IPS-18a (cell line): ENCODE measurements around the gene NRDE2.
A peak's percentile ranks its signal among the peaks of the same experiment; 100 is the strongest.

Source experiments
- H3K27ac ChIP-seq: one replicate; pipeline ENCODE4 v1.5.1; 2013; ENCODE audit warnings: low read length
- H3K27me3 ChIP-seq: one replicate; pipeline ENCODE4 v1.6.1; 2013; ENCODE audit warnings: mild to moderate bottlenecking, low read length; ENCODE audit not compliant: control insufficient read depth, insufficient read depth
- H3K36me3 ChIP-seq: one replicate; pipeline ENCODE4 v1.6.1; 2013; ENCODE audit warnings: low read depth, low read length; ENCODE audit not compliant: control insufficient read depth
- H3K4me1 ChIP-seq: one replicate; pipeline ENCODE4 v1.6.1; 2013; ENCODE audit warnings: low read depth, low read length; ENCODE audit not compliant: control insufficient read depth
- H3K4me3 ChIP-seq: one replicate; pipeline ENCODE4 v1.5.1; 2013; ENCODE audit warnings: low read length
- H3K9ac ChIP-seq: one replicate; pipeline ENCODE4 v1.6.1; 2013; ENCODE audit warnings: mild to moderate bottlenecking, low read length, moderate library complexity
- H3K9me3 ChIP-seq: one replicate; pipeline ENCODE4 v1.6.1; 2013; ENCODE audit warnings: low read depth, low read length; ENCODE audit not compliant: control insufficient read depth

NRDE2 gene, protein sequence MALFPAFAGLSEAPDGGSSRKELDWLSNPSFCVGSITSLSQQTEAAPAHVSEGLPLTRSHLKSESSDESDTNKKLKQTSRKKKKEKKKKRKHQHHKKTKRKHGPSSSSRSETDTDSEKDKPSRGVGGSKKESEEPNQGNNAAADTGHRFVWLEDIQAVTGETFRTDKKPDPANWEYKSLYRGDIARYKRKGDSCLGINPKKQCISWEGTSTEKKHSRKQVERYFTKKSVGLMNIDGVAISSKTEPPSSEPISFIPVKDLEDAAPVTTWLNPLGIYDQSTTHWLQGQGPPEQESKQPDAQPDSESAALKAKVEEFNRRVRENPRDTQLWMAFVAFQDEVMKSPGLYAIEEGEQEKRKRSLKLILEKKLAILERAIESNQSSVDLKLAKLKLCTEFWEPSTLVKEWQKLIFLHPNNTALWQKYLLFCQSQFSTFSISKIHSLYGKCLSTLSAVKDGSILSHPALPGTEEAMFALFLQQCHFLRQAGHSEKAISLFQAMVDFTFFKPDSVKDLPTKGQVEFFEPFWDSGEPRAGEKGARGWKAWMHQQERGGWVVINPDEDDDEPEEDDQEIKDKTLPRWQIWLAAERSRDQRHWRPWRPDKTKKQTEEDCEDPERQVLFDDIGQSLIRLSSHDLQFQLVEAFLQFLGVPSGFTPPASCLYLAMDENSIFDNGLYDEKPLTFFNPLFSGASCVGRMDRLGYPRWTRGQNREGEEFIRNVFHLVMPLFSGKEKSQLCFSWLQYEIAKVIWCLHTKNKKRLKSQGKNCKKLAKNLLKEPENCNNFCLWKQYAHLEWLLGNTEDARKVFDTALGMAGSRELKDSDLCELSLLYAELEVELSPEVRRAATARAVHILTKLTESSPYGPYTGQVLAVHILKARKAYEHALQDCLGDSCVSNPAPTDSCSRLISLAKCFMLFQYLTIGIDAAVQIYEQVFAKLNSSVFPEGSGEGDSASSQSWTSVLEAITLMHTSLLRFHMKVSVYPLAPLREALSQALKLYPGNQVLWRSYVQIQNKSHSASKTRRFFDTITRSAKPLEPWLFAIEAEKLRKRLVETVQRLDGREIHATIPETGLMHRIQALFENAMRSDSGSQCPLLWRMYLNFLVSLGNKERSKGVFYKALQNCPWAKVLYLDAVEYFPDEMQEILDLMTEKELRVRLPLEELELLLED

GRCh38 chr14:90331497-90332270, at the start of gene NRDE2:
NRDE2 (minus strand) TSS chr14:90331941; CDS start chr14:90331904, 37 bp downstream.
- Histone ChIP-seq H3K9ac (peak within 1 kb of the TSS; percentile 81), H3K27ac (peak within 1 kb of the TSS; percentile 60), H3K36me3 (no peaks in the 10 kb centered on the region), H3K9me3 (no peaks in the 10 kb centered on the region), H3K27me3 (peaks cover 36% of the 10 kb centered on the region), H3K4me1 (peaks cover 12% of the 10 kb centered on the region), H3K4me3 (peak within 1 kb of the TSS; percentile 89)

DNA sequence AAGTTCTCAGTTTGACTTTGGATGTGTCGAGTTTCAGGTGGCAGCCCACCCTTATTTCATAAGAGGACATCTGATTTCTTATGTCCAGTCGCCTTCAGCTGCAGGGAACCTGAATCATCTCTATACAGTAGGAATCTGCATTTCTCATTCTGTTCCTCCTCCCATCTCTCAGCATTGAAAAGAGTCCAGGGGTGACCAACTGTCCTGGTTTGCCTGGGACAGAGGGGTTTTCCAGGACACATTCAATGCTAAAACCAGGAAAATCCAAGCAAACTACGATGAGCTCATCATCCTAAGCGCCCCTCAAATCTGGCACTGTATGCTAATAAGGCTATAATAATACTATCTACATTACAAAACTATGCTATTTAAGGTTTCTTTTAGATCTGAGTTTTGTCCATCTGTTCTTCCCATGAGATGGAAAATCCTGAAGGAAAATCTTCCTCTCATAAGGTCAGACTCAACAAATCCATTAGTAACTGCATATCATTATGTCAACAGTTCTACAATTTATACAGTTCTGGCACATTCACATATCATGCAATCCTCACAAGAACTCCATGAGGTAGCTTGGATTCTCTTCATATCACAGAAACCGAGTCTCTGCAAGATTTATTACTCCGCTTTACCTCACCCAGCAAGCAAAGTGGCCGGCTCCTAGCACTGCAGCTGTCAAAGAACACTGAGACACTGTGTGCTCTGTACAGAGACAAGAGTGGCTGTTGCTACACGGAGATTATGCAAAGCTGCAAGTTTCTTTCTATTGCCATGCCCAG, 49.5 kb upstream of the NRDE2 start:
- H3K27me3 ChIP-seq: peaks cover 14% of the 10 kb centered on the region
- H3K36me3 ChIP-seq: no peaks in the 10 kb centered on the region
- H3K4me1 ChIP-seq: peaks cover 17% of the 10 kb centered on the region
- no peak overlapping the region for H3K27ac ChIP-seq
- no peak overlapping the region for H3K4me3 ChIP-seq
- no peaks in the 10 kb centered on the region for H3K9me3 ChIP-seq
- no peak overlapping the region for H3K9ac ChIP-seq

DNA sequence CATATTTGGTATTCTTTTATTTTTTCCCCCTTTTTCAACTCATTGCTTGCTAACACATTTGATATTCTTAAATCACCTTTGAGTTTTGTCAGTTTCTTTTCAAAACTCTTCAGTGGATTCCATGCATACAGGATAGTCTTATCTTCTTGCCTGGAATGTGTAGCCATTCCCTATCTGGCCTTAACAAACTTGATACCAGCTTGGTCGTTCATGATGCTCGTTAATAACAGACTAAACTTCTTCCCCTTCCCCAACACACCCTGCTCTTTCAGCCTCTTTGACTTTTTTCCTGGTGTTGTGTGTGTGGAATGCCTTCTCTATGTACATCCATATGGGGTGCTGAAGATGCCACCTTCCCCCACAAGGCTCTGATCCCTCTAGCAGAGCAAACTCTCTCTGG, 47.4 kb upstream of the NRDE2 start:
- Histone ChIP-seq H3K36me3 (no peaks in the 10 kb centered on the region), H3K9ac (no peak overlapping the region), H3K9me3 (no peaks in the 10 kb centered on the region), H3K27me3 (peaks cover under 1% of the 10 kb centered on the region), H3K27ac (no peak overlapping the region), H3K4me3 (no peak overlapping the region), H3K4me1 (peaks cover 10% of the 10 kb centered on the region)

DNA sequence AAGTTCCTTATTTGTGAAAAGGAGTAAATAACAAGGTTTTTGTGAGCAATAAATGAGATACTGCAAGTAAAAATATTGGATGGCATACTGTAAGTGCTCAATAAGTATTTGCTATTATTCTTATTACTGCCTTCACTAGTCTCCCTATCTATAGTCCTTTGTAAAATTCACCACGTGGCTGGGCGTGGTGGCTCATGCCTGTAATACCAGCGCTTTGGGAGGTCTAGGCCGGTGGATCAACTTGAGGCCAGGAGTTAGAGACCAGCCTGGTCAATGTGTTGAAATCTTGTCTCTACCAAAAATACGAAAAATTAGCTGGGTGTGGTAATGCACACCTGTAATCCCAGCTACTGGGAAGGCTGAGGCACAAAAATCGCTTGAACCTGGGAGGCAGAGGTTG, 46.5 kb upstream of the NRDE2 start:
- H3K9me3 ChIP-seq: no peaks in the 10 kb centered on the region
- no peak overlapping the region for H3K27ac ChIP-seq
- H3K36me3 ChIP-seq: no peaks in the 10 kb centered on the region
- no peaks in the 10 kb centered on the region for H3K27me3 ChIP-seq
- H3K9ac ChIP-seq: no peak overlapping the region
- H3K4me1 ChIP-seq: peaks cover 7% of the 10 kb centered on the region
- H3K4me3 ChIP-seq: no peak overlapping the region

DNA sequence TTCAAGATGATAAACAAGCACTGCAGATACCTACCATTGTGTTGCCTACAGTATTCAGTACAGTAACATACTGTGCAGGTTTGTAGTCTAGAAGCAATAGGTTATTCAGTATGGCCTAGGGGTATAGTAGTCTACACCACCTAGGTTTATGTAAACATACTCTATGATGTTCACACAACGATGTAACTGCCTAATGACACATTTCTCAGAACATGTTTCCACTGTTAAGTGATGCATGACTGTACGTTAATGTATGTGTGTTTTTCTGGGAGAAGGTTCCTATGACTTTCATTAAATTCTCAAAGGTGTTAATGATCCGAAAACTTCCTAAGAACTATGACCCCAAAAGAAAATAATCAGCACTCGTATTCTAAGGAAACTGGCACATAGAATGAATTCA, 44.2 kb upstream of the NRDE2 start:
- H3K36me3 ChIP-seq: no peaks in the 10 kb centered on the region
- no peaks in the 10 kb centered on the region for H3K9me3 ChIP-seq
- no peaks in the 10 kb centered on the region for H3K4me1 ChIP-seq
- no peak overlapping the region for H3K9ac ChIP-seq
- H3K27ac ChIP-seq: no peak overlapping the region
- no peak overlapping the region for H3K4me3 ChIP-seq
- H3K27me3 ChIP-seq: no peaks in the 10 kb centered on the region

DNA sequence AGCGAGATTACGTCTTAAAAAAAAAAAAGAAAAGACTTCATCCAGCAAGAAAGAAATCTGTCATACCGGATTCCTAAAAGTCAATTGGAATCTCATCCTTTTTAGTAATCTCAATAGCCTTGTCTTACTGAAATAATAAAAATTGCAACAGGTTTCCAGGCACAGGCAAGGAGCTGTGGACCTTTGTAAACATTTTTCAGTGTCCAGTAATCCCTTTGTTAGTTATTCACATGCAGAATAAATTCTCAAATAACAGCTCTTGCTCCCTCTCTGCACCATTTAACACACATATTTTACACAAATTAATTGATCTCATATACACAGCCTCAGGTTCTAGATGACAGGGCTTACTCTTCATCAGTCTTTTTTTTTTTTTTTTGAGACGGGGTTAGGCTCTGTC, 43.1 kb upstream of the NRDE2 start:
- Histone ChIP-seq H3K4me3 (no peak overlapping the region), H3K9me3 (no peaks in the 10 kb centered on the region)

GRCh38 chr14:90373887-90374286, 42.1 kb upstream of the NRDE2 start:
- Histone ChIP-seq H3K9me3 (no peaks in the 10 kb centered on the region), H3K27ac (no peak overlapping the region), H3K36me3 (no peaks in the 10 kb centered on the region), H3K4me3 (no peak overlapping the region), H3K9ac (no peak overlapping the region), H3K4me1 (no peaks in the 10 kb centered on the region), H3K27me3 (no peaks in the 10 kb centered on the region)

More for the DNA sequence above, 43.1 kb upstream of the NRDE2 start:
- Histone ChIP-seq H3K36me3 (no peaks in the 10 kb centered on the region), H3K27me3 (no peaks in the 10 kb centered on the region), H3K4me1 (no peaks in the 10 kb centered on the region), H3K9ac (no peak overlapping the region), H3K27ac (no peak overlapping the region)

- Histone ChIP-seq H3K36me3 (no peaks in the 10 kb centered on the region), H3K4me1 (no peaks in the 10 kb centered on the region), H3K27ac (no peak overlapping the region), H3K9me3 (no peaks in the 10 kb centered on the region), H3K27me3 (no peaks in the 10 kb centered on the region), H3K4me3 (no peak overlapping the region), H3K9ac (no peak overlapping the region)
These were observed 37.4 kb upstream of the NRDE2 start for GRCh38 chr14:90368946-90369721.

DNA sequence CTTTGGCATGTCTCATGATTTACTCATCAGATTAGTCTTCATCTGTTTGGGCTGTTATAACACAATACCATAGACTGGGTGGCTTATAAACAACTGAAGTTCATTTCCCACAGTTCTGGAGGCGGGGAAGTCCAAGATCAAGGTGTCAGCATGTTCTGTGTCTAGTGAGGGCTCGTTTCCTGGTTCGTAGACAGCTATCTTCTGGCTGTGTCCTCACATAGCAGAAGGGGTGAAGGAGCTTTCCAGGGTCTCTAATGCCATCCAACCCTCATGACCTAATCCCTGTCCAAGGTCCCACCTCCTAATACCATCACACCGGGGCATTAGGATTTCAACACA, 30.8 kb upstream of the NRDE2 start:
- Histone ChIP-seq H3K9me3 (no peaks in the 10 kb centered on the region), H3K9ac (no peak overlapping the region), H3K27ac (no peak overlapping the region), H3K4me3 (no peak overlapping the region), H3K27me3 (no peaks in the 10 kb centered on the region), H3K36me3 (no peaks in the 10 kb centered on the region), H3K4me1 (no peaks in the 10 kb centered on the region)
